ENCODE measurements around the gene NFIX. TPM values are rescaled to one million over a fixed set of nuclear protein-coding genes. Genes with fewer than 3 reads are reported as not detected.

Gene NFIX
- total RNA-seq, 3 donors from 2014 or later (not counting 1 experiment from before 2014, with no cell fraction given) = 0.61 to 2.1 (median 1.3) TPM

DNA sequence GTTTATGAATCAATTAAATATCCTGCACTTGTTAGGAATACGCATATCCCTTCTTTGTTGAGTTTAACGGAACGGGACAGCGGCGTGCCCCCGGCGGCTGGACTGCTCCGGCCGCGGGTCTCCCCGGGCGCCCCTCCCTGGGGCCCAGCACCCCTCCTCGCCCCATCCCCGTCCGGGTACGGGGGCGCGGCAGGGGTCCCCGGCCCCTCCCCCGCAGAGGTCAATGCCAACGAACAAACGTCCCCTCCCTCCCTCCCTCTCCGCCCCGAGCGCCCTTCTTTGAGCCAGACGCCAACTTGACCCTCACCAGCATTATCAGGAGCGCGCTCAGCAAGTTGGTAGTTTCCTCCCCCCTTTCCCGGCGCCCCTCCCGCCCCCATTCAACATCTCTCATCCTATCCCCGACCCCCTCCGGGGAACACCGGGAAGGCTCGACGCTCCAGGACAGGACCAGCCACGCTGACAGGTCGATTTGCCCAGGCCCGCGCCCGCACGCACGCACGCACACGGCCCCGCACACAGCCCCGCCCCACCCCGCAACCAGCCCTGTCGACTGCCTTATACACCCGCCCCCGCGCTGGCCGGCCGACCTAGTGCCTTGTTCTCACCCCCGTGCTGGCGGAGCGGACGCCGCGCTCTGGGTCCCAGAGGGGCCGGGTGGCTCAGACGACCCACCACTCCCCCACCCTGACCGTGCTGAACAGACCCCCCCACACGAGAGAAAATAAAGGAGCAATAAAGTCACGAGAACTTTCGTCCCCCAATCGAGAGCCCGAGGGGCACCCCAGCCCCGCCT, 102.4 kb downstream of the NFIX start:
- H3K4me1 ChIP-seq (ENCODE audit: control insufficient read depth, insufficient read depth, low read length) = peaks cover 83% of the 10 kb centered on the region
- peak overlapping the region; percentile 51 to 94 for H3K27ac Mint-ChIP-seq
- H3K4me3 ChIP-seq (ENCODE audit: low read length) = peak overlapping the region; percentile 4
- peak in 1 of 2 donors; percentile 32 for DNase-seq
- TF ChIP-seq, protein P1, sequence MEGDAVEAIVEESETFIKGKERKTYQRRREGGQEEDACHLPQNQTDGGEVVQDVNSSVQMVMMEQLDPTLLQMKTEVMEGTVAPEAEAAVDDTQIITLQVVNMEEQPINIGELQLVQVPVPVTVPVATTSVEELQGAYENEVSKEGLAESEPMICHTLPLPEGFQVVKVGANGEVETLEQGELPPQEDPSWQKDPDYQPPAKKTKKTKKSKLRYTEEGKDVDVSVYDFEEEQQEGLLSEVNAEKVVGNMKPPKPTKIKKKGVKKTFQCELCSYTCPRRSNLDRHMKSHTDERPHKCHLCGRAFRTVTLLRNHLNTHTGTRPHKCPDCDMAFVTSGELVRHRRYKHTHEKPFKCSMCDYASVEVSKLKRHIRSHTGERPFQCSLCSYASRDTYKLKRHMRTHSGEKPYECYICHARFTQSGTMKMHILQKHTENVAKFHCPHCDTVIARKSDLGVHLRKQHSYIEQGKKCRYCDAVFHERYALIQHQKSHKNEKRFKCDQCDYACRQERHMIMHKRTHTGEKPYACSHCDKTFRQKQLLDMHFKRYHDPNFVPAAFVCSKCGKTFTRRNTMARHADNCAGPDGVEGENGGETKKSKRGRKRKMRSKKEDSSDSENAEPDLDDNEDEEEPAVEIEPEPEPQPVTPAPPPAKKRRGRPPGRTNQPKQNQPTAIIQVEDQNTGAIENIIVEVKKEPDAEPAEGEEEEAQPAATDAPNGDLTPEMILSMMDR (IDR thresholded peaks at IDR 0.05) = no peak
- H3K36me3 Mint-ChIP-seq = no peaks in the 10 kb centered on the region
- no peaks in the 10 kb centered on the region for H3K9me3 ChIP-seq (ENCODE audit: control insufficient read depth, insufficient read depth, low read length)
- H3K9me3 Mint-ChIP-seq = peaks cover 3% of the 10 kb centered on the region in 2 donors
- H3K27me3 Mint-ChIP-seq (ENCODE audit: low read depth in 2 of 2) = peaks cover 8 to 20% of the 10 kb centered on the region in 2 donors
- H3K27ac ChIP-seq (ENCODE audit: low read length) = peak overlapping the region; percentile 32
- H3K4me1 Mint-ChIP-seq = peaks cover 25 to 50% of the 10 kb centered on the region in 2 donors
- peak overlapping the region; percentile 68 for H3K4me3 Mint-ChIP-seq
- under 1% methylated on average over 67 of the region's 69 CpGs for WGBS (ENCODE audit: insufficient coverage)
- no peak for ATAC-seq
- no peaks in the 10 kb centered on the region for H3K36me3 ChIP-seq (ENCODE audit: control insufficient read depth, insufficient read depth, low read length)
- intact Hi-C loops (cut with micrococcal nuclease) = no loop called here
- H3K27me3 ChIP-seq (ENCODE audit: control insufficient read depth, insufficient read depth, low read length) = peaks cover 36% of the 10 kb centered on the region

DNA sequence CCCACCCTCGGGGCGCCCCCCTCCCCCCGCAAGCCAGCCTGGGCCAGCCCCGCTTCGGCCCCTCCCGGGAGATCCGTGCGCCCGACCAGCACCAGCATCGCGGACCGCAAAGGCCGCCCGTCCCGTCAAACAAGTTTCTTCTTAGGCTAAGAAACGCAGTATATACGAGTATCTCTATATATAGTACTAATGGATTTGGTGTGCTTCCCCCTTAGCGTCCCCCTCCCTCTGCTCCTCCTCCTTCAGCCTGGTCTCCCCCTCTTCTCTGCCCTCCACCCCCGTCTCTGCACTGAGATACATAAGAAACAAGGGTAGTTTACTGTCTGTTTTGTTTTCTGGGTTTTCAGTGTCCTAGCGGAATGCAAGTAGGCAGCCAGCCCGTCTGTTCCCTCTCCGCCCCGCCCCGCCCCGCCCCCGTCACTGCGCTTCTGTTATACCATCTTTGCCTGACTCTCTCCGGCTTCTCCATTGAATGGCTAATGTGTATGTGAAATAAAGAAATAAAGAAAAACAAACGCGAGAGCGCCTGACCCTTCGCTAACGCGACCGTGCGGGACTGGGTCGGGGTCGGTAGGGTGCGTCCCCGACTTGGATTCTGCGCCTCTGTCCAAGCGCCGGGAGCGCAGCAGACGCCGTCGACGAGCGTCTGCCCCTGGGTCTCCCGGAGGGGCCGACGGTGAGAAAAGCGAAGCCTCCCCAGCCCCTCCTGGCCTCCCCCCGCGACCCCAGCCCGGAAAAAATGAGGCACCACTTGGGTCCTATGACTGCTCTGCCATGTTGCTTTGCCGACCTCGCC, 103.2 kb downstream of the NFIX start:
- Histone ChIP-seq H3K27me3 (ENCODE audit: control insufficient read depth, insufficient read depth, low read length) (peaks cover 36% of the 10 kb centered on the region), H3K9me3 (ENCODE audit: control insufficient read depth, insufficient read depth, low read length) (no peaks in the 10 kb centered on the region), H3K36me3 (ENCODE audit: control insufficient read depth, insufficient read depth, low read length) (no peaks in the 10 kb centered on the region), H3K27ac (ENCODE audit: low read length) (peak overlapping the region; percentile 55), H3K4me1 (ENCODE audit: control insufficient read depth, insufficient read depth, low read length) (peaks cover 91% of the 10 kb centered on the region), H3K4me3 (ENCODE audit: low read length) (peak overlapping the region; percentile 32)
- DNase-seq (peak in 1 of 2 donors; percentile 66), ATAC-seq (no peak)
- Mint-ChIP-seq H3K9me3 (peaks cover 3% of the 10 kb centered on the region in 2 donors), H3K4me1 (peaks cover 25 to 57% of the 10 kb centered on the region in 2 donors), H3K27ac (peak overlapping the region; percentile 51 to 94), H3K4me3 (peak overlapping the region; percentile 80), H3K36me3 (no peaks in the 10 kb centered on the region), H3K27me3 (ENCODE audit: low read depth in 2 of 2) (peaks cover 8 to 20% of the 10 kb centered on the region in 2 donors)
- WGBS (ENCODE audit: insufficient coverage) = 7% methylated on average over 42 of the region's 58 CpGs
- TF ChIP-seq, protein P1 (IDR thresholded peaks at IDR 0.05) = no peak
- intact Hi-C loops (cut with micrococcal nuclease) = no loop called here

DNA sequence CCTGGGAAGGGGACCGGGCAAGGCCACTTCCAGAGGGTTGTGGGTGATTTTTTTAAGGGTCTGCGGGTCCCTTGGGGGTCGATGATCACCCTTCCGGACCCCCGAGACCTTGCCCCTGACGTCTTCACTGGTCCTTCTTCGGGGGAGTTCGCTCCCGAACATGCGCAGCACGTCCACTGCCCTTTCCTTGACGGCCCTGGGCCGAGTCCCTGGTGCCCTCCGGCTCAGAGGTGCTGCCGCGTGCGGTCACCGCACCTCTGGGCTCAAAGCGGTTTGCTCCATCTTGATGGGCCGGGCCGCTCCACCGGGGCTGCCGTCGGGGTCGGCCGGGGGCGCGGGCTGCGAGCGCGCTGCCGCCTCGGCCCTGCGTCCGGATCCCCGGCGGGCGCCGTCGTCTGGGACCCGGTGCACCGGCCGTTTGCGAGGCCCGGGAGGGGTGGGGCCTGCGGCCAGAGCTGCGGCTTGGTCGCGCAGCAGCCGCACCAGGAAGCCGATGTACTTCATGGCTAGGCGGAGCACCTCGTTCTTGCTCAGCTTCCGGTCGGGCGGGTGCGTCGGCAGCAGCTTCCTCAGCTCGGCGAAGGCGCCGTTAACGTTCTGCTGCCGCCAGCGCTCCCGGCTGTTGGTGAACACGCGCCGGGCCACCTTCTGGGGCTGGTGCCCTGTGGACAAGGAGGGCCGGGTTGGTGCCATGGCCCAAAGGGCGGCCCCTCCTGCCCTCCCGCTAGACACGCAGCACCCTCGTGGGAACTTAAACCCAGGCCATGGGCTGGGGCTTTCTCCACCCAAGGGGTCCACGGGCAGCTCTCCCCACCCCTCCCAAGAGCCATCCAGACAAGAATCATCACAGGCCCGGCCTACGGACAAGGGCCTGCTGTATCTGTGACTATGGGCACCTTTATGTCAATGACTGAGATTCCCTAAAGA, 104.1 kb downstream of the NFIX start:
- peak overlapping the region; percentile 34 for H3K4me3 ChIP-seq (ENCODE audit: low read length)
- Mint-ChIP-seq H3K4me1 (peaks cover 25 to 59% of the 10 kb centered on the region in 2 donors), H3K4me3 (peak overlapping the region; percentile 80), H3K27me3 (ENCODE audit: low read depth in 2 of 2) (peaks cover 8 to 20% of the 10 kb centered on the region in 2 donors), H3K36me3 (no peaks in the 10 kb centered on the region), H3K27ac (peak overlapping the region; percentile 90 to 94), H3K9me3 (peaks cover 3% of the 10 kb centered on the region in 2 donors)
- peaks cover 94% of the 10 kb centered on the region for H3K4me1 ChIP-seq (ENCODE audit: control insufficient read depth, insufficient read depth, low read length)
- H3K36me3 ChIP-seq (ENCODE audit: control insufficient read depth, insufficient read depth, low read length) = no peaks in the 10 kb centered on the region
- TF ChIP-seq, protein P1 (IDR thresholded peaks at IDR 0.05) = no peak
- no peaks in the 10 kb centered on the region for H3K9me3 ChIP-seq (ENCODE audit: control insufficient read depth, insufficient read depth, low read length)
- H3K27ac ChIP-seq (ENCODE audit: low read length) = peak overlapping the region; percentile 91
- intact Hi-C loops (cut with micrococcal nuclease) = no loop called here
- ATAC-seq (peak; percentile 59 to 65 (median 61)), DNase-seq (peak; percentile 74 to 92)
- peaks cover 32% of the 10 kb centered on the region for H3K27me3 ChIP-seq (ENCODE audit: control insufficient read depth, insufficient read depth, low read length)
- 3% methylated on average over 77 of the region's 77 CpGs for WGBS (ENCODE audit: insufficient coverage)

Measured in natural killer cell (primary cell).